ENCODE data around the gene SEC22A. TPM values are rescaled to one million over a fixed set of nuclear protein-coding genes. Genes with fewer than 3 reads are reported as not detected.

Gene SEC22A
- total RNA-seq, 4 donors from 2014 or later = 17.7 to 49.4 (median 24.2) TPM

GRCh38 chr3:123180791-123181190, 21.0 kb upstream of the SEC22A start:
- no peaks in the 10 kb centered on the region for H3K4me1 ChIP-seq
- WGBS, 2 donors = 92 to 93% methylated on average over 5 of the region's 5 CpGs
- peaks cover 0 to 5% (median 0%) of the 10 kb centered on the region in 3 donors for H3K36me3 ChIP-seq
- H3K27ac ChIP-seq = no peak overlapping the region
- DNase-seq (ENCODE audit: low spot score in 2 of 2) = no peak
- H3K4me3 ChIP-seq = no peak overlapping the region
- no peaks in the 10 kb centered on the region for H3K27me3 ChIP-seq
- peaks cover 0 to 5% (median 0%) of the 10 kb centered on the region in 4 donors for H3K9me3 ChIP-seq
- TF ChIP-seq POLR2A (IDR thresholded peaks at IDR 0.05) (no peak), CTCF (IDR thresholded peaks at IDR 0.05) (no peak), EP300 (IDR thresholded peaks at IDR 0.05) (no peak)

- peaks cover 0 to 5% (median 0%) of the 10 kb centered on the region in 4 donors for H3K9me3 ChIP-seq
- H3K36me3 ChIP-seq = no peaks in the 10 kb centered on the region
- no peak for DNase-seq (ENCODE audit: low spot score in 2 of 2)
- 46 to 49% methylated on average over 2 of the region's 2 CpGs for WGBS, 2 donors
- no peaks in the 10 kb centered on the region for H3K4me1 ChIP-seq
- TF ChIP-seq POLR2A (IDR thresholded peaks at IDR 0.05) = no peak
- no peak for TF ChIP-seq CTCF (IDR thresholded peaks at IDR 0.05)
- TF ChIP-seq EP300 (IDR thresholded peaks at IDR 0.05) = no peak
- H3K4me3 ChIP-seq = no peak overlapping the region
- H3K27me3 ChIP-seq = no peaks in the 10 kb centered on the region
- H3K27ac ChIP-seq = no peak overlapping the region
These were observed 15.0 kb upstream of the SEC22A start for GRCh38 chr3:123186695-123187094.

GRCh38 chr3:123188058-123188457, 13.7 kb upstream of the SEC22A start:
- no peaks in the 10 kb centered on the region for H3K9me3 ChIP-seq
- TF ChIP-seq EP300 (IDR thresholded peaks at IDR 0.05) (no peak), POLR2A (IDR thresholded peaks at IDR 0.05) (no peak), CTCF (IDR thresholded peaks at IDR 0.05) (no peak)
- H3K36me3 ChIP-seq = no peaks in the 10 kb centered on the region
- H3K4me3 ChIP-seq = no peak overlapping the region
- H3K27me3 ChIP-seq = no peaks in the 10 kb centered on the region
- no peak overlapping the region for H3K27ac ChIP-seq
- H3K4me1 ChIP-seq = no peaks in the 10 kb centered on the region
- DNase-seq (ENCODE audit: low spot score in 2 of 2) = no peak
- 89 to 91% methylated on average over 6 of the region's 6 CpGs for WGBS, 2 donors

GRCh38 chr3:123193448-123194101, 8.2 kb upstream of the SEC22A start:
- DNase-seq (ENCODE audit: low spot score in 2 of 2) = no peak
- H3K36me3 ChIP-seq = no peaks in the 10 kb centered on the region
- H3K27ac ChIP-seq = no peak overlapping the region
- H3K9me3 ChIP-seq = no peaks in the 10 kb centered on the region
- no peak overlapping the region for H3K4me3 ChIP-seq
- H3K27me3 ChIP-seq = no peaks in the 10 kb centered on the region
- H3K4me1 ChIP-seq = no peaks in the 10 kb centered on the region
- TF ChIP-seq POLR2A (IDR thresholded peaks at IDR 0.05) = no peak
- TF ChIP-seq CTCF (IDR thresholded peaks at IDR 0.05) = no peak
- no peak for TF ChIP-seq EP300 (IDR thresholded peaks at IDR 0.05)
- WGBS, 2 donors = 72 to 73% methylated on average over 5 of the region's 5 CpGs

- Histone ChIP-seq H3K4me3 (no peak overlapping the region), H3K27ac (no peak overlapping the region), H3K27me3 (no peaks in the 10 kb centered on the region), H3K9me3 (no peaks in the 10 kb centered on the region), H3K36me3 (no peaks in the 10 kb centered on the region), H3K4me1 (no peaks in the 10 kb centered on the region)
- 20 to 33% methylated on average over 10 of the region's 10 CpGs for WGBS, 2 donors
- TF ChIP-seq POLR2A (IDR thresholded peaks at IDR 0.05) (no peak), CTCF (IDR thresholded peaks at IDR 0.05) (peak in 2 of 5 experiments; percentile 11 to 19), EP300 (IDR thresholded peaks at IDR 0.05) (no peak)
- DNase-seq (ENCODE audit: low spot score in 2 of 2) = no peak
These were observed 7.2 kb upstream of the SEC22A start for GRCh38 chr3:123194552-123194951.
